Stimulated activated naive CD8-positive, alpha-beta T cell treated with anti-CD3 and anti-CD28 coated beads, Interleukin-15, Interleukin-2, amounts not matched to agents 100 ng/mL and 50 ng/mL, for 24 hours (primary cell): ENCODE measurements around the gene NEK2.
A peak's percentile ranks its signal among the peaks of the same experiment; 100 is the strongest.

Experiments used
- H3K27ac Mint-ChIP-seq: one replicate; pipeline ENCODE4 v1.8.0; 2021; ENCODE audit warnings: mild to moderate bottlenecking, mixed read lengths
- H3K27me3 Mint-ChIP-seq: one replicate; pipeline ENCODE4 v1.8.0; 2021; ENCODE audit warnings: mixed read lengths
- H3K36me3 Mint-ChIP-seq: one replicate; pipeline ENCODE4 v1.8.0; 2021; ENCODE audit warnings: low read depth, mixed read lengths
- H3K4me1 Mint-ChIP-seq: one replicate; pipeline ENCODE4 v1.8.0; 2021; ENCODE audit warnings: low read depth, mixed read lengths
- H3K4me3 Mint-ChIP-seq: one replicate; pipeline ENCODE4 v1.8.0; 2021; ENCODE audit warnings: mild to moderate bottlenecking, mixed read lengths
- H3K9me3 Mint-ChIP-seq: one replicate; pipeline ENCODE4 v1.8.0; 2021; ENCODE audit warnings: mixed read lengths

The NEK2 gene

DNA sequence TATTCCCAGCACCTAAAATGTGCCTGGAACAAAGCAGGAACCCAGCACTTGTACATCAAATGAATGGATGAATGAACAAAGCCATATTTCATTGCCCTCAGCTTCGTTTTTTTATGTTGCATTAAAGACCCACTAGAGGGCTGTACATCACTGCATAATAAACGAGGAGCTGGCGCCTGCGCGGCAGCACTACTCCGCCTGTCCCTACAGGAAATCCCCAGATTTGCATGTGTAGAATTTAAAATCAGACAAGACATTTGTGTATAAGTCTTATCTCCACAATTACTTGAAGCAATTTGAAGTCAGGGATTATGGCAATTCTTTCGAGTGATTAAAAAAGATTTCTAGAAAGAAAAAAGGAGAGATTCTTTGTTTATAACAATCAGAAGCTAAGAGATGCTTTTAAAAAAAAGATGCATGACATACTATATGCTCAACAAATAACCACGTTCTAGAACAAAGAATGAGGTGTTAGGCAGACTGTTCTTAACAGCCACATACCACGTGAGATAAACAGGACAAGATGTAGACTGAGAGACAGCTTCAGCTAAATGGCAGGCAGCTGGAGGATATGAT lies 5.4 kb upstream of the NEK2 start:
- Mint-ChIP-seq H3K4me3 (no peak overlapping the region), H3K4me1 (peaks cover 22% of the 10 kb centered on the region), H3K36me3 (no peaks in the 10 kb centered on the region), H3K27ac (peak overlapping the region; percentile 56), H3K27me3 (no peaks in the 10 kb centered on the region), H3K9me3 (no peaks in the 10 kb centered on the region)

DNA sequence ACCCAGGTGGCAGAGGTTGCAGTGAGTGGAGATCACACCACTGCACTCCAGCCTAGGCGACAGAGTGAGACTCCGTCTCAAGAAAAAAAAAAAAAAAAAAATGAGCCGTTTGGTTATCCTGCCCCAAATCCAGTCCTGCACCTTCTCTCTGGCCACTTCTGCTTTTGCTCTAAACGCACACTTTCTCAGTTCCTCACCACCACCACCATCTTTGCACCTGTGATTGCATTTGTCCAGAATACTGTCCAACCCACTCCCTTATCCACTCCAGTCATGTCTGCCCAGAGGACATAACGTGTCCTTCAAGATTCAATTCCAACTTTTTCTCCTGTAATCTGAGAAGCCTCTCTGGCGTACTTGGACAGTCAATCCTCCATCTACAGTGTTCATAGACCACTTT lies 2.2 kb upstream of the NEK2 start:
- H3K4me1 Mint-ChIP-seq, result peaks cover 32% of the 10 kb centered on the region
- peak overlapping the region; percentile 23 for H3K27ac Mint-ChIP-seq
- no peak overlapping the region for H3K4me3 Mint-ChIP-seq
- no peaks in the 10 kb centered on the region for H3K36me3 Mint-ChIP-seq
- H3K27me3 Mint-ChIP-seq, result no peaks in the 10 kb centered on the region
- no peaks in the 10 kb centered on the region for H3K9me3 Mint-ChIP-seq

DNA sequence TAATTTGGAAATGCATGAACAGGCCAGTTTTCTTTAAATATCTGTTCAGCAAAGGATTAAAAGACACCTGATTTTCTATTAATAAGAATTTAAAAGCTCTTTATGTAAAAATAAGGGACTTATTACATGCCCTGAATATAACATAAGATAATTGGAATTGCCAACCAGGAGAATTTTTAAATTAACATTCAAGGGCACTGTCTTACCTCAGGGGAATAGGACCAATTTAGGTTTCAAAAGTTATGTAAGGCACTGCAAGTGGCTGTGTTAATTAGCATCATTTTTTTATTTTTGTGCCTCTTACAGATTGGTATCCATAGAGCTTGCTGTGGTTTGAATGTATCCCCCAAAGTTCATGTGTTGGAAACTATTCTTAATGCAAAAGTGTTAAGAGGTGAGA lies 1.3 kb upstream of the NEK2 start:
- Mint-ChIP-seq H3K36me3 (no peaks in the 10 kb centered on the region), H3K4me3 (peak overlapping the region; percentile 69), H3K27ac (no peak overlapping the region), H3K4me1 (peaks cover 32% of the 10 kb centered on the region), H3K9me3 (no peaks in the 10 kb centered on the region), H3K27me3 (no peaks in the 10 kb centered on the region)

DNA sequence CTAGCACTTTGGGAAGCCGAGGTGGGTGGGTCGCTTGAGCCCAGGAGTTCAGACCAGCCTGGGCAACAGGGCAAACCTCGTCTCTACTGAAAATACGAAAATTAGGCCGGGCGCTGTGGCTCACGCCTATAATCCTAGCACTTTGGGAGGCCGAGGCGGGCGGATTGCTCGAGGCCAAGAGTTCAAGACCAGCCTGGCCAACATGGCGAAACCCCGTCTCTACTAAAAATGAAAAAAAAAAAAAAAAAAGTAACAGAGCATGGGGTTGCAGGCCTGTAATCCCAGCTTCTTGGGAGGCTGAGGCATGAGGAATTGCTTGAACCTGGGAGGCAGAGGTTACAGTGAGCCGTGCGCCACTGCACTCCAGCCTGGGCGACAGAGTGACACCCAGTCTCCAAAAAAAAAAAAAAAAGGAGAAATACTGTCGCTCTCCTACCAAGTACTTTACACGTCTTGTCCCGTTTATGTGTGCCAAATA lies 724 bp upstream of the NEK2 start:
- no peaks in the 10 kb centered on the region for H3K27me3 Mint-ChIP-seq
- peak overlapping the region; percentile 96 for H3K4me3 Mint-ChIP-seq
- no peaks in the 10 kb centered on the region for H3K36me3 Mint-ChIP-seq
- H3K4me1 Mint-ChIP-seq, result peaks cover 26% of the 10 kb centered on the region
- H3K27ac Mint-ChIP-seq, result no peak overlapping the region
- H3K9me3 Mint-ChIP-seq, result no peaks in the 10 kb centered on the region

DNA sequence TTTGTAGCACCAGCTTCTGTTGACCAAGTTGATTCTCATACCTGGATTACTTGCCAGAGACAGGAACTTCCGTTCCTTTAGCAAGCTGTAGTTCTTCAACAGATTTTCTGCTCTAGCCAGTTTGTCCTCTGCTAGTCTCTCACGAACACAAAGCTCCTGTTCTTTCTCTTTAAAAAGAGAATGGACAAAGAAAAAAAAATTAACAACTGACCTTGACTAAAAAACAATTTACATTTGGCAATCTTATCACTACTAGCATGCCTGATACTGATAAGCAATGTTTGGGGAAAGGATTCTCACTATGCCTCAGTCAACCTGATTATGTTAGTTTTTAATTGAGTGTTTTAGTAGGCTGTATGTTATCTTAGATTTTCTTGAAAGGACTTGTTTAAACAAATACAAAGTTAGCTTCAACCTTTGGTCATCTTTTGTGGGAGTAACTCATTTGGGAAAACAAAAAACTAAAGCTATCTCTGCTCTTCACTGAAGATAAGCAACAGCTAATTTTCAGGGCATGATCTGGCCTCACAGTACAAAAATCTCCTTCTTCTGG lies 8.3 kb downstream of the NEK2 start:
- peaks cover 35% of the 10 kb centered on the region for H3K36me3 Mint-ChIP-seq
- H3K4me3 Mint-ChIP-seq, result no peak overlapping the region
- H3K27me3 Mint-ChIP-seq, result no peaks in the 10 kb centered on the region
- no peak overlapping the region for H3K27ac Mint-ChIP-seq
- H3K9me3 Mint-ChIP-seq, result no peaks in the 10 kb centered on the region
- H3K4me1 Mint-ChIP-seq, result no peaks in the 10 kb centered on the region

DNA sequence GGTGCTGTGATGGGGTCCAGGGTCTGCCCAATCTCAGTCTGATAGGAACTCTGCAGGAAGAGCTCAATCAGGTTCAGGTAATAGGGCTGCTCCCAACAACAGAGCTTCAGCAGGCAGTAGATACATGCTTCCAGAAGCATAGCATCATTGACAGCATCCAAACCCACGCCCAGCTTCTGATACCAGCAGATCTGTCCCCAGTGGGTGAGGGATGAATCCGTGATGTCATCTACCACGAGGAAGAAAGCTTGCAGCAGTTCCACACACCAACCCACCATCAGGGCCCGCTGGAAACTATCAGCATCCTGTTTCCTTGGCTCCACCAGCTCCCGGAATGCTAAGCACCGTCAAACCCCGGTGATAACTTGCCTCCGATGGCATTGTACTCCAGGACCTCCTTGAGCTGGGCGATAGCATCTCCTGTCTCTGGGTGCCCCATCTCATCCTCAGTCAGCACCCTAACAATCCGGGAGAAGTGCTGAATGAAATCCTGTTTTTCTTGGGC lies 14.7 kb downstream of the NEK2 start:
- Mint-ChIP-seq H3K4me1 (no peaks in the 10 kb centered on the region), H3K27ac (no peak overlapping the region), H3K4me3 (no peak overlapping the region), H3K36me3 (peaks cover 3% of the 10 kb centered on the region), H3K27me3 (no peaks in the 10 kb centered on the region), H3K9me3 (no peaks in the 10 kb centered on the region)

DNA sequence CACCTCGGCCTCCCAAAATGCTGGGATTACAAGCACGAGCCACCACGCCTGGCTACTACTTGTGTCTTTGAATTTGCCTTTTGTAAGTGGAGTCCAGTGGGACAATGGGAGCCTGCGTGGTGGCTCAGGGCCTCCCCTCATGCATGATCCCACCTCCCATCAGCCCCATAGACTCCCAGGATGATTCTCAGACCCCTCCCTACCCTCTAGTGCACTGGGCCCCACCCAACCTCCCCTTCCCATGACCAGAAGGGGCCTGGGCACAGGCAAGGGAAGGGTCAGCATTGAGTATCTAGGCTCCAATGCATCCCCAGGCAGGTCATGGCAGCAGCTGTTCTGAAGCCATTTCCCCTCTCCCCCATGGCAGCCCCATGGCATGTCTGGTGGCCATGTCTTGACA lies 18.7 kb downstream of the NEK2 start:
- Mint-ChIP-seq H3K36me3 (no peaks in the 10 kb centered on the region), H3K4me1 (no peaks in the 10 kb centered on the region), H3K9me3 (no peaks in the 10 kb centered on the region), H3K27ac (no peak overlapping the region), H3K4me3 (no peak overlapping the region), H3K27me3 (no peaks in the 10 kb centered on the region)

DNA sequence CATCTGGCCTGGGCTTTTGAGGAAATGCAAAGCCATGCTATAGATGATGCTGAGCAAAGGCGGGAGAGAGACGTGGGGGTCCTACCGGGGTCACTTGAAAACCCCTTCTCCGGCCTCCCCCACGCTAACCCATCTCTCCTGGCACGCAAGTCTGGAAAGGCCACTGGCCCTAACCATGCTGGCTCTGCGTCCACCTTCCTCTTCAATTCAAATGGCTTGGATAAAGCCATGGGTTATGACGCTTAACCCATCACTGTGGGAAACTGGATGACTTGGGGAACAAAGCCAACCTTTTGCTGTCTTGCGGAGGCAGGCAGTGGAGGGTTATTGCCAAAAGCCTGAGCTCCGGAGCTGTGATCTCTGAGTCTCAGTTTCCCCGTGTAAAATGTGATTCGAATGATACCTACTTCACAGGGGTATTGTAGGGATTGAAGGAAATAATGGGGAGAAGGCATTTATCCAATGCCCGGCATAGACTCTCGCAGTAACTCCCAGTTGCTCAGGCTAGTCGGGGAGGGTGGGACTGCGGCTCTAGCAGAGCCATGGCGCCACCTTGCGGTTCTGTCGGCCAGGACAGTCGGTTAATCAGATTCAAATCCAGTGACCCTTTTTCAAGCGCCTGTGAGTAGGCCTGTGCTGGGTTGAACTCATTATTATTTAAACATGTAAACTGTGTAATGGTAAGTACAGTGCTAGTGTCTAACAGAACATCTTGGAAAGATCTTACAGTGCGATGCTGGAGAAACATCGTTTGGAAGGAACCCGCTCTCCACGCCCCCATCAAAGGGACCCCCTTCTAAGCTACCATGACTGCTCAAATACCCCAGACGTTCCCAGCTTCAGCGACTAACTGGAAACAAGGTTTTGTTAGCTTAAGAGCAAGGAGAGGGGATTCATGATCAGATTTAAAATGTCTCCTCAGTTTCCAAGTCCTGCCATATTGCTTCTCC lies 20.3 kb downstream of the NEK2 start:
- Mint-ChIP-seq H3K4me3 (no peak overlapping the region), H3K9me3 (no peaks in the 10 kb centered on the region), H3K27me3 (peaks cover 3% of the 10 kb centered on the region), H3K27ac (no peak overlapping the region), H3K4me1 (no peaks in the 10 kb centered on the region), H3K36me3 (no peaks in the 10 kb centered on the region)

DNA sequence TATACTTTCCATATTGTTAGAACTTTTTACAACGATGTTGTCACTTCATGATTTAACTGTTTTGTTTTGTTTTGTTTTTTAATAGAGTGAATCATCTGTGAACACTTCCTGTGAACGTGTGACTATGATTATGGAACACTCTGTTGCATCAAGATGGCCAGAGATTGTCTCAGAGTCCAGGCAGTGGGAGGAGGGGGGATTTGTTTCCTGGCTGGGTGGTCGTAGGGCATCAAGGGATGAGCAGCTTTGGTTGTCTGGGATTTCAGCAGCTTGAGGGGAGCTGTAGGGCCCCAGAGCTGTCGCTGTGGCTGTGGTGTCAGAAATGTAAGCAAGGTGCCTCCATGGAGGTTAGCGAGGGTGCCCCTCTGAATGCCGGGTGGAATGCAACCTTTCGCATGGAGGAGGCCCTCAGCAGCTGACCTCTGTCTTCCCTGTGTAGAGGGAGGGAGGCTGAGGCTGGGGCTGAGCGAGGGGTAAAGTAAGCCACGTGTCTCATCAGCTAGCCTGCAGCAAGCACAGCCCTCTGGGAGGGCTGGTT lies 21.4 kb downstream of the NEK2 start:
- Mint-ChIP-seq H3K27ac (no peak overlapping the region), H3K36me3 (no peaks in the 10 kb centered on the region), H3K9me3 (no peaks in the 10 kb centered on the region), H3K4me3 (no peak overlapping the region), H3K27me3 (peaks cover 3% of the 10 kb centered on the region), H3K4me1 (no peaks in the 10 kb centered on the region)

DNA sequence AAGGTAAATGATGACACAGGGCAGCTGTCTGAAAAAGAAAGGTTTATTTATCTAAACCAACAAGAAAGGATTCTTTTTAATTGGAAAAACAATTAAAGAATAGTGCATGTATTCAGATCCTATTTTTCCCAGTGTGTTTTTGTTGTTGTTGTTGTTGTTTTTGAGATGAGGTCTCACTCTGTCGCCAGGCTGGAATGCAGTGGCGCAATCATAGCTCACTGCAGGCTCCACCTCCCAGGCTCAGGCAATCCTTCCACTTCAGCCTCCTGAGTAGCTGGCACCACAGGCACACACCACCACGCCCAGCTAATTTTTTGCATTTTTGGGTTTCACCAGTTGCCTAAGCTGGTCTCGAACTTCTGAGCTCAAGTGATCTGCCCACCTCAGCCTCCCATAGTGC lies 22.1 kb downstream of the NEK2 start:
- Mint-ChIP-seq H3K4me1 (no peaks in the 10 kb centered on the region), H3K27ac (no peak overlapping the region), H3K9me3 (no peaks in the 10 kb centered on the region), H3K36me3 (no peaks in the 10 kb centered on the region), H3K27me3 (peaks cover 3% of the 10 kb centered on the region), H3K4me3 (no peak overlapping the region)

DNA sequence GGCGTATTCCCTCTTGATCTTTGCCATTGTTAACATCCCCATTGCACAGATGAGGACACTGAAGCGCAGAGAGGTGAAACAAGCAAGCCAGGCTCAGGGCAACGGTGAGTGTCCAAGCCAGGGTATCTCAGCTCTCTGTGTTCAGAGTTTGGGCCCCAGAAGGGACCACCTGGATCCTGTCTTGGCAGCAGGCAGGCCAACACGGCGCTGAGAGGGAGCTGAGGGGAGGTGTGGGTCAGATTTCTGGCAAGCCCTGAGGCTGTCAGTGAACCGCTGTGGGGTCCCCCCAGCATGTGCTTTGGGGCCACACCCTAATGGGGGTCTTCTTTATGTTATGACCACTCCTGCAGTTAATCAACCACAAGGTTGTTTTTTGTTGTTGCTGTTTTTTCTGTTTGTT lies 23.1 kb downstream of the NEK2 start:
- no peak overlapping the region for H3K27ac Mint-ChIP-seq
- H3K4me3 Mint-ChIP-seq, result no peak overlapping the region
- H3K27me3 Mint-ChIP-seq, result peaks cover 3% of the 10 kb centered on the region

DNA sequence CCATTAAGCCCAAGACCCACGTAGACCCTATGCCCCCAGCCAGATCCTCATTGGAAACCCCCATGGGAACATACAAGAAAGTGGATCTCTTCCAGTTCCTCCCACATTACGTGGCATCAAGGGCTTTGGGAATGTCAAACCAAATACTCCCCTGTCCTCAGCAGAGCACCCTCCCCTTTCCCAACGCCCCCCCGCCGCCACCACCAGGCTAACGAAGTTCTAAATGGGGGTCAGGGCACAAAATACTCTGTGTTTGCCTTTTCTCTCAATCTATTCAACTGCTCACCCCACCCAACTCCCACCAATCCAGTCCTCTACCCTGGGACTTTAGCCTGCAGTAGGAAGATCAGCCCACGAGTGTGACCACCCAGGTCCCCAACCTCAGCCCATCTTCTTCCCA lies 24.5 kb downstream of the NEK2 start:
- Mint-ChIP-seq H3K27ac (no peak overlapping the region), H3K36me3 (no peaks in the 10 kb centered on the region), H3K27me3 (peaks cover 3% of the 10 kb centered on the region), H3K4me3 (no peak overlapping the region), H3K9me3 (no peaks in the 10 kb centered on the region), H3K4me1 (no peaks in the 10 kb centered on the region)

More for the DNA sequence above, 23.1 kb downstream of the NEK2 start:
- H3K36me3 Mint-ChIP-seq, result no peaks in the 10 kb centered on the region
- H3K9me3 Mint-ChIP-seq, result no peaks in the 10 kb centered on the region
- H3K4me1 Mint-ChIP-seq, result no peaks in the 10 kb centered on the region

DNA sequence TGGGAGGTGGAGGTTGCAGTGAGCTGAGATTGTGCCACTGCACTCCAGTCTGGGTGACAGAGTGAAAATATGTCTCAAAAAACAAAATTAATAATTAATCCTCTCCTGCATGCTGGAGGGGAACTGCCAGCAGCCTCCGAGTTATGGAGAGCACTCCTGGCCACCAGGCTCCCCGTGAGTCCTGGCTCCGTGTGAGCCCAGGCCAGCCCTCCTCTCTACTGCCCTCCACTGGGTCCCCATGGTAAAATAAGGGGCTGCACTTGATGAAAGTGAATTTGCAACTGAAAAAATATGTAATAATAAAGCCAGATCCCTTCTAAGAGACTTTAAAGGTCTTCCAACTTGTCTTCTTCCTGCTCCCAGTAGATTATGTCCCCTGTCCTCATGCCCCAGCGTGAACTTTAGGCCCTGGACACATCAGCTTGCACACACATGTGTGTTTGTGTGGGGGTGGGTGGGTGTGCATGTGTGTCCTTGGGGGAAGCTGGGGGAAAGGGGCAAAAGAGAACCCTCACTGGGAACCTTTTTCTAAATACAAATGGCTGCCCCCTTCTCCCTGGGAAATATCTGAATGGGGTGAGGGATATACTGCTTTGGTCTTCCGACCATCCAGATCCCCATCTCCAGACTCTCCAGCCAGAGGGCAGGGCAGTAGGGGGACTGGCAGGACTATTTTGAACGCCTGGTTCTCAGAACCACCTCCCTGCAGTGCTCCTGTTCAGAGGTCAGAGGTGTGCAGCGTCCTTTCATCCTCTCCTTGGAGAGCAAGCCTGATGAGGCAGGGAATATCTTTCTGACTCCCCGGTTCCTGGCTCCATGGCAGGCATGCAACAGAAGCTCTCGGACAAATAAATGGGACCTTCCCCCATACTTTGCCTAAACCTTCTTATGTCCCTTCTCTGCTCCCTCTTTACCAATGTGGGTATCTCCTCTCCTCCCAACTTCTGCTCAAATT lies 26.2 kb downstream of the NEK2 start:
- no peaks in the 10 kb centered on the region for H3K4me1 Mint-ChIP-seq
- no peaks in the 10 kb centered on the region for H3K36me3 Mint-ChIP-seq
- no peak overlapping the region for H3K4me3 Mint-ChIP-seq
- H3K9me3 Mint-ChIP-seq, result no peaks in the 10 kb centered on the region
- H3K27me3 Mint-ChIP-seq, result peaks cover 3% of the 10 kb centered on the region
- no peak overlapping the region for H3K27ac Mint-ChIP-seq

DNA sequence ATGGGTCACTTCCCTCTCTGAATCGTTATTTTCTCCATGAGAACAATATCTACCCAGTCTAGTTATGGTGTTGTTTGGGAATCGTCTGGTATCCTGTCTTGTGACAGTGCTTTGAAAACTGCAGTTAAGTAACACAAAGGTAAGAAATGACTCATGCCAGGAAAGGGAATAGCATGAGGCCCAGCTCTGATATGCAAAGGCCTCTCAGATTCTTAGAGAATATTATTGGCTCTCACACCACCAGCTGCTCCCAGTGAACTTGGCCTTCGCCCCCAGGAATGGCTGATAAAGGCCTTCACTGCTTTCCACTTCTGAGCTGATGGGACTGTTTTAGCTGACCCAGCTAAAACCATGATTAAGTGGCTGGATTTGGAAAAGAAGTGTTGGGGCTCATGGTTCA lies 27.1 kb downstream of the NEK2 start:
- H3K36me3 Mint-ChIP-seq, result no peaks in the 10 kb centered on the region
- no peaks in the 10 kb centered on the region for H3K9me3 Mint-ChIP-seq
- H3K27ac Mint-ChIP-seq, result no peak overlapping the region
- H3K27me3 Mint-ChIP-seq, result peaks cover 3% of the 10 kb centered on the region
- no peak overlapping the region for H3K4me3 Mint-ChIP-seq
- peaks cover 8% of the 10 kb centered on the region for H3K4me1 Mint-ChIP-seq
